Prostate gland (tissue), 2 donors: ENCODE results near the gene BICD1.

Experiments used
- CTCF ChIP-seq, 4 experiments: fragments of 200-600 bp in 2 of 4; fragments of 450-650 bp in 2 of 4; sonication (generic) in 2 of 4; IDR thresholded peaks; 1 replicate in 3 of 4; 2 replicates in 1 of 4; pipeline ENCODE4 v1.5.1; 2016 to 2019; ENCODE audit warnings: antibody characterized with exemption in 4 of 4, mild to moderate bottlenecking in 2 of 4, moderate library complexity in 2 of 4
- POLR2A ChIP-seq: fragments of 450-650 bp; IDR thresholded peaks from one replicate; pipeline ENCODE4 v1.6.1; 2016; ENCODE audit warnings: antibody characterized with exemption, mild to moderate bottlenecking

GRCh38 chr12:32080435-32080834, 26.2 kb upstream of the BICD1 start:
- no peak for TF ChIP-seq POLR2A
- TF ChIP-seq CTCF (IDR thresholded peaks at IDR 0.05): no peak
